ENCODE data around the gene MAN2A1.

The MAN2A1 gene

GRCh38 chr5:109668237-109668636 lies 21.5 kb upstream of the MAN2A1 start:
- Histone ChIP-seq H3K4me3 (ENCODE audit: low read depth, low read length) (no peak overlapping the region), H3K27ac (ENCODE audit: extremely low read depth, low read depth, low read length) (no peak overlapping the region), H3K36me3 (ENCODE audit: control insufficient read depth in 2 of 2, insufficient read depth in 1 of 2, low read length in 2 of 2) (no peaks in the 10 kb centered on the region), H3K9me3 (ENCODE audit: control insufficient read depth, insufficient read depth, low read depth, low read length) (no peaks in the 10 kb centered on the region), H3K4me1 (ENCODE audit: control insufficient read depth, insufficient read depth, low read length) (no peaks in the 10 kb centered on the region)
- POLR2A ChIA-PET, result no interaction called here
- TF ChIP-seq ZFP3 (tag by site-specific recombination; IDR thresholded peaks at IDR 0.05; ENCODE audit: low read depth), result no peak
- TF ChIP-seq ZNF148 (tag by site-specific recombination; IDR thresholded peaks at IDR 0.05; ENCODE audit: borderline replicate concordance), result no peak
- TF ChIP-seq ZNF10 (tag by site-specific recombination; IDR thresholded peaks at IDR 0.05), result no peak
- no peak for TF ChIP-seq MEIS1 (CRISPR knock-in tag; IDR thresholded peaks at IDR 0.05; ENCODE audit: borderline replicate concordance)
- TF ChIP-seq ZNF211 (tag by site-specific recombination; IDR thresholded peaks at IDR 0.05; ENCODE audit: low read depth), result no peak
- no peak for TF ChIP-seq ZFP69B (tag by site-specific recombination; IDR thresholded peaks at IDR 0.05)
- no peak for TF ChIP-seq ZNF530 (tag by site-specific recombination; IDR thresholded peaks at IDR 0.05; ENCODE audit: low read depth)
- CTCF ChIA-PET, result no interaction called here

- Histone ChIP-seq H3K36me3 (ENCODE audit: control insufficient read depth in 2 of 2, insufficient read depth in 1 of 2, low read length in 2 of 2) (no peaks in the 10 kb centered on the region), H3K27ac (ENCODE audit: extremely low read depth, low read depth, low read length) (no peak overlapping the region), H3K9me3 (ENCODE audit: control insufficient read depth, insufficient read depth, low read depth, low read length) (no peaks in the 10 kb centered on the region), H3K4me3 (ENCODE audit: low read depth, low read length) (no peak overlapping the region), H3K4me1 (ENCODE audit: control insufficient read depth, insufficient read depth, low read length) (no peaks in the 10 kb centered on the region)
- ChIA-PET CTCF (no interaction called here), POLR2A (no interaction called here)
- TF ChIP-seq ELK4 (IDR thresholded peaks at IDR 0.05; ENCODE audit: borderline replicate concordance, low read depth, low read length), result no peak
- TF ChIP-seq ZBTB6 (tag by site-specific recombination; IDR thresholded peaks at IDR 0.05), result no peak
- no peak for TF ChIP-seq ZNF544 (tag by site-specific recombination; IDR thresholded peaks at IDR 0.05)
- TF ChIP-seq HIC1 (tag by site-specific recombination; IDR thresholded peaks at IDR 0.05), result no peak
- no peak for TF ChIP-seq KLF17 (tag by site-specific recombination; IDR thresholded peaks at IDR 0.05)
- TF ChIP-seq ZNF169 (tag by site-specific recombination; IDR thresholded peaks at IDR 0.05), result no peak
- no peak for TF ChIP-seq SCRT1 (tag by site-specific recombination; IDR thresholded peaks at IDR 0.05; ENCODE audit: borderline replicate concordance)
- TF ChIP-seq PRDM6 (tag by site-specific recombination; IDR thresholded peaks at IDR 0.05), result no peak
- no peak for TF ChIP-seq ZBTB11 (tag by site-specific recombination; conservative IDR thresholded peaks at IDR 0.05; ENCODE audit: low read depth)
- no peak for TF ChIP-seq ZNF19 (tag by site-specific recombination; IDR thresholded peaks at IDR 0.05; ENCODE audit: low read depth)
- no peak for TF ChIP-seq ZNF341 (tag by site-specific recombination; IDR thresholded peaks at IDR 0.05; ENCODE audit: low read depth)
Observed at GRCh38 chr5:109668668-109669422, 20.9 kb upstream of the MAN2A1 start.
